WTC11 (cell line): ENCODE data around the gene RPS3. TPM values are rescaled to one million over a fixed set of nuclear protein-coding genes. Genes with fewer than 3 reads are reported as not detected.

Experiments
- ATAC-seq: fragments of 200-7000 bp; cut with Tn5 transposase; 2 replicates; pipeline ENCODE4 v1.10.0; 2021; ENCODE audit warnings: mild to moderate bottlenecking, moderate library complexity
- CTCF ChIA-PET: fragments of 300-600 bp; sonication (Branson Sonifier 250); formaldehyde crosslinking; loops from one replicate; lab custom pipeline; 2021; ENCODE audit warnings: antibody characterized with exemption; lab: Charles Lee
- POLR2A ChIA-PET: fragments of 350-600 bp; sonication (Branson Sonifier 250); formaldehyde crosslinking; loops from one replicate; lab custom pipeline; 2021; ENCODE audit warnings: antibody characterized with exemption; lab: Charles Lee
- DNase-seq: peaks from one replicate; pipeline ENCODE4 v3.0.0; 2021; ENCODE audit warnings: low spot score
- H3K27ac Mint-ChIP-seq: 2 replicates; pipeline ENCODE4 v1.8.0; 2021; ENCODE audit warnings: mixed read lengths
- H3K27me3 Mint-ChIP-seq: 2 replicates; pipeline ENCODE4 v1.8.0; 2021; ENCODE audit warnings: low read depth, mild to moderate bottlenecking, moderate library complexity, mixed read lengths
- H3K36me3 Mint-ChIP-seq: 2 replicates; pipeline ENCODE4 v1.8.0; 2021; ENCODE audit warnings: mixed read lengths
- H3K4me1 Mint-ChIP-seq: 2 replicates; pipeline ENCODE4 v1.8.0; 2022; ENCODE audit warnings: mixed read lengths
- H3K4me3 Mint-ChIP-seq: 2 replicates; pipeline ENCODE4 v1.8.0; 2021; ENCODE audit warnings: mild to moderate bottlenecking, moderate library complexity, mixed read lengths
- H3K9me3 Mint-ChIP-seq: 2 replicates; pipeline ENCODE4 v1.8.0; 2021; ENCODE audit warnings: mixed read lengths
- EMX1 ChIP-seq: fragments of 250-450 bp; sonication (Bioruptor Pico); IDR thresholded peaks from 2 replicates; pipeline ENCODE4 v1.8.0; 2021; ENCODE audit warnings: mild to moderate bottlenecking
- NFATC4 ChIP-seq: fragments of 250-450 bp; sonication (Bioruptor Pico); IDR thresholded peaks from 2 replicates; pipeline ENCODE4 v1.9.0; 2021; ENCODE audit warnings: mild to moderate bottlenecking
- NFYB ChIP-seq: sonication (generic); formaldehyde crosslinking; conservative IDR thresholded peaks from 2 replicates; pipeline ENCODE4 v1.8.0; 2022; ENCODE audit warnings: low read depth, missing genetic modification reagents
- SMAD3 ChIP-seq: sonication (generic); formaldehyde crosslinking; IDR thresholded peaks from 2 replicates; pipeline ENCODE4 v1.8.0; 2022; ENCODE audit warnings: missing genetic modification reagents, mild to moderate bottlenecking, borderline replicate concordance
- TCF7 ChIP-seq: sonication (generic); formaldehyde crosslinking; IDR thresholded peaks from 2 replicates; pipeline ENCODE4 v1.8.0; 2022; ENCODE audit warnings: mild to moderate bottlenecking, low read depth, missing genetic modification reagents, moderate library complexity
- TP53 ChIP-seq: sonication (generic); formaldehyde crosslinking; IDR thresholded peaks from 2 replicates; pipeline ENCODE4 v1.8.1; 2023; ENCODE audit warnings: mild to moderate bottlenecking, missing genetic modification reagents
- ZNF138 ChIP-seq: sonication (generic); formaldehyde crosslinking; conservative IDR thresholded peaks from 2 replicates; pipeline ENCODE4 v1.8.1; 2022; ENCODE audit warnings: mild to moderate bottlenecking, moderate library complexity, missing genetic modification reagents
- ZNF671 ChIP-seq: fragments of 250-450 bp; sonication (Bioruptor Pico); IDR thresholded peaks from 2 replicates; pipeline ENCODE4 v1.8.0; 2021; ENCODE audit warnings: mild to moderate bottlenecking
- total RNA-seq: library from RNA; stranded (reverse); gene quantifications from 3 replicates; pipeline ENCODE4 v1.2.3, GENCODE V29; 2021
- TF ChIP-seq, protein P1 (sequence below): sonication (generic); formaldehyde crosslinking; IDR thresholded peaks from 2 replicates; pipeline ENCODE4 v1.8.0; 2022; ENCODE audit warnings: mild to moderate bottlenecking, missing genetic modification reagents
- TF ChIP-seq, protein P2 (sequence below): sonication (generic); formaldehyde crosslinking; IDR thresholded peaks from 2 replicates; pipeline ENCODE4 v1.8.1; 2022; ENCODE audit warnings: low read depth, missing genetic modification reagents, borderline replicate concordance
- TF ChIP-seq, protein P3 (sequence below): fragments of 250-450 bp; sonication (Bioruptor Pico); IDR thresholded peaks from 2 replicates; pipeline ENCODE4 v1.9.0; 2021; ENCODE audit warnings: mild to moderate bottlenecking
- TF ChIP-seq, protein P4 (sequence below): sonication (generic); formaldehyde crosslinking; IDR thresholded peaks from 2 replicates; pipeline ENCODE4 v1.8.1; 2022; ENCODE audit warnings: missing genetic modification reagents, borderline replicate concordance
- TF ChIP-seq, protein P5 (sequence below): sonication (generic); formaldehyde crosslinking; IDR thresholded peaks from 2 replicates; pipeline ENCODE4 v1.8.1; 2022; ENCODE audit warnings: mild to moderate bottlenecking, moderate library complexity, missing genetic modification reagents
- TF ChIP-seq, protein P6 (sequence below): sonication (generic); formaldehyde crosslinking; IDR thresholded peaks from 2 replicates; pipeline ENCODE4 v1.8.1; 2023; ENCODE audit warnings: mild to moderate bottlenecking, missing genetic modification reagents, moderate library complexity
- TF ChIP-seq, protein P7 (sequence below): sonication (generic); formaldehyde crosslinking; IDR thresholded peaks from 2 replicates; pipeline ENCODE4 v1.8.1; 2022; ENCODE audit warnings: low read depth, mild to moderate bottlenecking, moderate library complexity, missing genetic modification reagents, borderline replicate concordance
- TF ChIP-seq, protein P8 (sequence below): sonication (generic); formaldehyde crosslinking; IDR thresholded peaks from 2 replicates; pipeline ENCODE4 v1.8.0; 2023; ENCODE audit warnings: missing genetic modification reagents, mild to moderate bottlenecking, borderline replicate concordance
- TF ChIP-seq, protein P9 (sequence below): sonication (generic); formaldehyde crosslinking; IDR thresholded peaks from 2 replicates; pipeline ENCODE4 v1.8.0; 2023; ENCODE audit warnings: missing genetic modification reagents
- TF ChIP-seq, protein P10 (sequence below): fragments of 250-450 bp; sonication (Bioruptor Pico); IDR thresholded peaks from 2 replicates; pipeline ENCODE4 v1.9.0; 2021; ENCODE audit warnings: mild to moderate bottlenecking

RPS3 gene
- total RNA-seq, 1 experiment from 2014 or later, result 3,967 TPM

DNA sequence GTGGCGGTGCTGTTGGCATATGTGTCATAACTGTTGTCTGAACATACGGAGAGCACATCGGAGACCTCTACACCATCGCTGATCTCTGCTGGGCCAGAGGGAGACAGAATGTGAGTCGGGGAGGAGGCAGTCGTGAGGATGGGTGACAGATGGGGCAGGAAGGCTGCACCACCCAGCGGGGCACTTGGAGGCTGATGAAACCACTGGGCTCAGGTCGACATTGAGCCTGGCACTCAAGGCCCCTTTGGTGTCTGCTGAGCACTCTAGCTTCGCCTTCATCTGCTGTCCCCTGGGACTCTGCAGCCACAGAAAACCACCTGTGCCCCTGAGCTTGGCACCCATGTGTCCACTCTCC is 36.2 kb downstream of the RPS3 start (continued):
- TF ChIP-seq, protein P1, sequence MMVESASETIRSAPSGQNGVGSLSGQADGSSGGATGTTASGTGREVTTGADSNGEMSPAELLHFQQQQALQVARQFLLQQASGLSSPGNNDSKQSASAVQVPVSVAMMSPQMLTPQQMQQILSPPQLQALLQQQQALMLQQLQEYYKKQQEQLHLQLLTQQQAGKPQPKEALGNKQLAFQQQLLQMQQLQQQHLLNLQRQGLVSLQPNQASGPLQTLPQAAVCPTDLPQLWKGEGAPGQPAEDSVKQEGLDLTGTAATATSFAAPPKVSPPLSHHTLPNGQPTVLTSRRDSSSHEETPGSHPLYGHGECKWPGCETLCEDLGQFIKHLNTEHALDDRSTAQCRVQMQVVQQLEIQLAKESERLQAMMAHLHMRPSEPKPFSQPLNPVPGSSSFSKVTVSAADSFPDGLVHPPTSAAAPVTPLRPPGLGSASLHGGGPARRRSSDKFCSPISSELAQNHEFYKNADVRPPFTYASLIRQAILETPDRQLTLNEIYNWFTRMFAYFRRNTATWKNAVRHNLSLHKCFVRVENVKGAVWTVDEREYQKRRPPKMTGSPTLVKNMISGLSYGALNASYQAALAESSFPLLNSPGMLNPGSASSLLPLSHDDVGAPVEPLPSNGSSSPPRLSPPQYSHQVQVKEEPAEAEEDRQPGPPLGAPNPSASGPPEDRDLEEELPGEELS (CRISPR knock-in tag), result no peak
- TF ChIP-seq TP53 (CRISPR knock-in tag) (no peak), EMX1 (no peak)
- TF ChIP-seq, protein P2, sequence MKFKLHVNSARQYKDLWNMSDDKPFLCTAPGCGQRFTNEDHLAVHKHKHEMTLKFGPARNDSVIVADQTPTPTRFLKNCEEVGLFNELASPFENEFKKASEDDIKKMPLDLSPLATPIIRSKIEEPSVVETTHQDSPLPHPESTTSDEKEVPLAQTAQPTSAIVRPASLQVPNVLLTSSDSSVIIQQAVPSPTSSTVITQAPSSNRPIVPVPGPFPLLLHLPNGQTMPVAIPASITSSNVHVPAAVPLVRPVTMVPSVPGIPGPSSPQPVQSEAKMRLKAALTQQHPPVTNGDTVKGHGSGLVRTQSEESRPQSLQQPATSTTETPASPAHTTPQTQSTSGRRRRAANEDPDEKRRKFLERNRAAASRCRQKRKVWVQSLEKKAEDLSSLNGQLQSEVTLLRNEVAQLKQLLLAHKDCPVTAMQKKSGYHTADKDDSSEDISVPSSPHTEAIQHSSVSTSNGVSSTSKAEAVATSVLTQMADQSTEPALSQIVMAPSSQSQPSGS (CRISPR knock-in tag), result no peak

DNA sequence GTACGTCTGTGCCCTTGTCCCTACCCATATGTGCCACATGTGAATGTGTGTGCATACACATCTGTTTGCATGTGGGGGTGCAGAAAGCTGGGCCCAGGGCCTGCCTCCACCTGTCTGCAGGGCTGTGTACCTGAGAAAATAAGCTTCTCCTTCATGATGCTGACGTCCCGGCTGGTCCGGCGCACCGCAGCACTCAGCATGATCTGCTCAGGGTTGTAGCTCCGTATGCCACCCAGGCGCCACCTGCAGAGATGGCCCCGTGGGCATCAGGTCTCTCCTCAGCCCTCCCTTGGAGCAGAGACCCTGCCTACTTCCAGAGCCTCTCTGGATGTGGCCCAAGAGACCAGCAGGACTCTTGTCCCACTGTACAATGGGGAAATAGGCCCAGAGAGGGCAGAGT is 37.5 kb downstream of the RPS3 start:
- H3K36me3 Mint-ChIP-seq, result no peaks in the 10 kb centered on the region

More for the DNA sequence above, 37.5 kb downstream of the RPS3 start:
- peaks cover 30% of the 10 kb centered on the region for H3K4me1 Mint-ChIP-seq
- ATAC-seq, result no peak
- no peak for DNase-seq
- ChIA-PET POLR2A (interaction anchor here (0.6 kb wide), 2 partner anchors 17 to 57 kb away, joined by 3 read pairs; no protein-coding TSS in a partner anchor), CTCF (interaction anchor here (0.7 to 1.1 kb wide), 3 partner anchors 11 to 83 kb away, joined by 3 to 4 read pairs (median 3); no protein-coding TSS in a partner anchor)
- H3K9me3 Mint-ChIP-seq, result no peaks in the 10 kb centered on the region
- peaks cover 26% of the 10 kb centered on the region for H3K27me3 Mint-ChIP-seq
- no peak overlapping the region for H3K27ac Mint-ChIP-seq
- no peak overlapping the region for H3K4me3 Mint-ChIP-seq
- TF ChIP-seq SMAD3 (CRISPR knock-in tag), result no peak
- no peak for TF ChIP-seq TCF7 (CRISPR knock-in tag)
- TF ChIP-seq, protein P3, sequence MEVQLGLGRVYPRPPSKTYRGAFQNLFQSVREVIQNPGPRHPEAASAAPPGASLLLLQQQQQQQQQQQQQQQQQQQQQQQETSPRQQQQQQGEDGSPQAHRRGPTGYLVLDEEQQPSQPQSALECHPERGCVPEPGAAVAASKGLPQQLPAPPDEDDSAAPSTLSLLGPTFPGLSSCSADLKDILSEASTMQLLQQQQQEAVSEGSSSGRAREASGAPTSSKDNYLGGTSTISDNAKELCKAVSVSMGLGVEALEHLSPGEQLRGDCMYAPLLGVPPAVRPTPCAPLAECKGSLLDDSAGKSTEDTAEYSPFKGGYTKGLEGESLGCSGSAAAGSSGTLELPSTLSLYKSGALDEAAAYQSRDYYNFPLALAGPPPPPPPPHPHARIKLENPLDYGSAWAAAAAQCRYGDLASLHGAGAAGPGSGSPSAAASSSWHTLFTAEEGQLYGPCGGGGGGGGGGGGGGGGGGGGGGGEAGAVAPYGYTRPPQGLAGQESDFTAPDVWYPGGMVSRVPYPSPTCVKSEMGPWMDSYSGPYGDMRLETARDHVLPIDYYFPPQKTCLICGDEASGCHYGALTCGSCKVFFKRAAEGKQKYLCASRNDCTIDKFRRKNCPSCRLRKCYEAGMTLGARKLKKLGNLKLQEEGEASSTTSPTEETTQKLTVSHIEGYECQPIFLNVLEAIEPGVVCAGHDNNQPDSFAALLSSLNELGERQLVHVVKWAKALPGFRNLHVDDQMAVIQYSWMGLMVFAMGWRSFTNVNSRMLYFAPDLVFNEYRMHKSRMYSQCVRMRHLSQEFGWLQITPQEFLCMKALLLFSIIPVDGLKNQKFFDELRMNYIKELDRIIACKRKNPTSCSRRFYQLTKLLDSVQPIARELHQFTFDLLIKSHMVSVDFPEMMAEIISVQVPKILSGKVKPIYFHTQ (CRISPR knock-in tag), result no peak
- TF ChIP-seq, protein P4, sequence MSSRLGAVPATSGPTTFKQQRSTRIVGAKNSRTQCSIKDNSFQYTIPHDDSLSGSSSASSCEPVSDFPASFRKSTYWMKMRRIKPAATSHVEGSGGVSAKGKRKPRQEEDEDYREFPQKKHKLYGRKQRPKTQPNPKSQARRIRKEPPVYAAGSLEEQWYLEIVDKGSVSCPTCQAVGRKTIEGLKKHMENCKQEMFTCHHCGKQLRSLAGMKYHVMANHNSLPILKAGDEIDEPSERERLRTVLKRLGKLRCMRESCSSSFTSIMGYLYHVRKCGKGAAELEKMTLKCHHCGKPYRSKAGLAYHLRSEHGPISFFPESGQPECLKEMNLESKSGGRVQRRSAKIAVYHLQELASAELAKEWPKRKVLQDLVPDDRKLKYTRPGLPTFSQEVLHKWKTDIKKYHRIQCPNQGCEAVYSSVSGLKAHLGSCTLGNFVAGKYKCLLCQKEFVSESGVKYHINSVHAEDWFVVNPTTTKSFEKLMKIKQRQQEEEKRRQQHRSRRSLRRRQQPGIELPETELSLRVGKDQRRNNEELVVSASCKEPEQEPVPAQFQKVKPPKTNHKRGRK, result no peak
- no peak for TF ChIP-seq NFYB (CRISPR knock-in tag)
- TF ChIP-seq, protein P5, sequence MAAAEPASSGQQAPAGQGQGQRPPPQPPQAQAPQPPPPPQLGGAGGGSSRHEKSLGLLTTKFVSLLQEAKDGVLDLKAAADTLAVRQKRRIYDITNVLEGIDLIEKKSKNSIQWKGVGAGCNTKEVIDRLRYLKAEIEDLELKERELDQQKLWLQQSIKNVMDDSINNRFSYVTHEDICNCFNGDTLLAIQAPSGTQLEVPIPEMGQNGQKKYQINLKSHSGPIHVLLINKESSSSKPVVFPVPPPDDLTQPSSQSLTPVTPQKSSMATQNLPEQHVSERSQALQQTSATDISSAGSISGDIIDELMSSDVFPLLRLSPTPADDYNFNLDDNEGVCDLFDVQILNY (CRISPR knock-in tag), result no peak
- TF ChIP-seq EMX1, result no peak
- TF ChIP-seq, protein P6, sequence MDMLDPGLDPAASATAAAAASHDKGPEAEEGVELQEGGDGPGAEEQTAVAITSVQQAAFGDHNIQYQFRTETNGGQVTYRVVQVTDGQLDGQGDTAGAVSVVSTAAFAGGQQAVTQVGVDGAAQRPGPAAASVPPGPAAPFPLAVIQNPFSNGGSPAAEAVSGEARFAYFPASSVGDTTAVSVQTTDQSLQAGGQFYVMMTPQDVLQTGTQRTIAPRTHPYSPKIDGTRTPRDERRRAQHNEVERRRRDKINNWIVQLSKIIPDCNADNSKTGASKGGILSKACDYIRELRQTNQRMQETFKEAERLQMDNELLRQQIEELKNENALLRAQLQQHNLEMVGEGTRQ (CRISPR knock-in tag), result no peak
- no peak for TF ChIP-seq NFATC4 (CRISPR knock-in tag)
- TF ChIP-seq, protein P7, sequence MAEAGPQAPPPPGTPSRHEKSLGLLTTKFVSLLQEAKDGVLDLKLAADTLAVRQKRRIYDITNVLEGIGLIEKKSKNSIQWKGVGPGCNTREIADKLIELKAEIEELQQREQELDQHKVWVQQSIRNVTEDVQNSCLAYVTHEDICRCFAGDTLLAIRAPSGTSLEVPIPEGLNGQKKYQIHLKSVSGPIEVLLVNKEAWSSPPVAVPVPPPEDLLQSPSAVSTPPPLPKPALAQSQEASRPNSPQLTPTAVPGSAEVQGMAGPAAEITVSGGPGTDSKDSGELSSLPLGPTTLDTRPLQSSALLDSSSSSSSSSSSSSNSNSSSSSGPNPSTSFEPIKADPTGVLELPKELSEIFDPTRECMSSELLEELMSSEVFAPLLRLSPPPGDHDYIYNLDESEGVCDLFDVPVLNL (CRISPR knock-in tag), result no peak
- no peak for TF ChIP-seq ZNF671 (CRISPR knock-in tag)
- no peak for TF ChIP-seq ZNF138
- TF ChIP-seq, protein P8, sequence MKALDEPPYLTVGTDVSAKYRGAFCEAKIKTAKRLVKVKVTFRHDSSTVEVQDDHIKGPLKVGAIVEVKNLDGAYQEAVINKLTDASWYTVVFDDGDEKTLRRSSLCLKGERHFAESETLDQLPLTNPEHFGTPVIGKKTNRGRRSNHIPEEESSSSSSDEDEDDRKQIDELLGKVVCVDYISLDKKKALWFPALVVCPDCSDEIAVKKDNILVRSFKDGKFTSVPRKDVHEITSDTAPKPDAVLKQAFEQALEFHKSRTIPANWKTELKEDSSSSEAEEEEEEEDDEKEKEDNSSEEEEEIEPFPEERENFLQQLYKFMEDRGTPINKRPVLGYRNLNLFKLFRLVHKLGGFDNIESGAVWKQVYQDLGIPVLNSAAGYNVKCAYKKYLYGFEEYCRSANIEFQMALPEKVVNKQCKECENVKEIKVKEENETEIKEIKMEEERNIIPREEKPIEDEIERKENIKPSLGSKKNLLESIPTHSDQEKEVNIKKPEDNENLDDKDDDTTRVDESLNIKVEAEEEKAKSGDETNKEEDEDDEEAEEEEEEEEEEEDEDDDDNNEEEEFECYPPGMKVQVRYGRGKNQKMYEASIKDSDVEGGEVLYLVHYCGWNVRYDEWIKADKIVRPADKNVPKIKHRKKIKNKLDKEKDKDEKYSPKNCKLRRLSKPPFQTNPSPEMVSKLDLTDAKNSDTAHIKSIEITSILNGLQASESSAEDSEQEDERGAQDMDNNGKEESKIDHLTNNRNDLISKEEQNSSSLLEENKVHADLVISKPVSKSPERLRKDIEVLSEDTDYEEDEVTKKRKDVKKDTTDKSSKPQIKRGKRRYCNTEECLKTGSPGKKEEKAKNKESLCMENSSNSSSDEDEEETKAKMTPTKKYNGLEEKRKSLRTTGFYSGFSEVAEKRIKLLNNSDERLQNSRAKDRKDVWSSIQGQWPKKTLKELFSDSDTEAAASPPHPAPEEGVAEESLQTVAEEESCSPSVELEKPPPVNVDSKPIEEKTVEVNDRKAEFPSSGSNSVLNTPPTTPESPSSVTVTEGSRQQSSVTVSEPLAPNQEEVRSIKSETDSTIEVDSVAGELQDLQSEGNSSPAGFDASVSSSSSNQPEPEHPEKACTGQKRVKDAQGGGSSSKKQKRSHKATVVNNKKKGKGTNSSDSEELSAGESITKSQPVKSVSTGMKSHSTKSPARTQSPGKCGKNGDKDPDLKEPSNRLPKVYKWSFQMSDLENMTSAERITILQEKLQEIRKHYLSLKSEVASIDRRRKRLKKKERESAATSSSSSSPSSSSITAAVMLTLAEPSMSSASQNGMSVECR (CRISPR knock-in tag), result no peak
- TF ChIP-seq, protein P9, sequence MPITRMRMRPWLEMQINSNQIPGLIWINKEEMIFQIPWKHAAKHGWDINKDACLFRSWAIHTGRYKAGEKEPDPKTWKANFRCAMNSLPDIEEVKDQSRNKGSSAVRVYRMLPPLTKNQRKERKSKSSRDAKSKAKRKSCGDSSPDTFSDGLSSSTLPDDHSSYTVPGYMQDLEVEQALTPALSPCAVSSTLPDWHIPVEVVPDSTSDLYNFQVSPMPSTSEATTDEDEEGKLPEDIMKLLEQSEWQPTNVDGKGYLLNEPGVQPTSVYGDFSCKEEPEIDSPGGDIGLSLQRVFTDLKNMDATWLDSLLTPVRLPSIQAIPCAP (CRISPR knock-in tag), result no peak
- TF ChIP-seq, protein P10, sequence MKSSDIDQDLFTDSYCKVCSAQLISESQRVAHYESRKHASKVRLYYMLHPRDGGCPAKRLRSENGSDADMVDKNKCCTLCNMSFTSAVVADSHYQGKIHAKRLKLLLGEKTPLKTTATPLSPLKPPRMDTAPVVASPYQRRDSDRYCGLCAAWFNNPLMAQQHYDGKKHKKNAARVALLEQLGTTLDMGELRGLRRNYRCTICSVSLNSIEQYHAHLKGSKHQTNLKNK, result no peak
